ENCODE results near the gene MEIS2.

The MEIS2 gene

DNA sequence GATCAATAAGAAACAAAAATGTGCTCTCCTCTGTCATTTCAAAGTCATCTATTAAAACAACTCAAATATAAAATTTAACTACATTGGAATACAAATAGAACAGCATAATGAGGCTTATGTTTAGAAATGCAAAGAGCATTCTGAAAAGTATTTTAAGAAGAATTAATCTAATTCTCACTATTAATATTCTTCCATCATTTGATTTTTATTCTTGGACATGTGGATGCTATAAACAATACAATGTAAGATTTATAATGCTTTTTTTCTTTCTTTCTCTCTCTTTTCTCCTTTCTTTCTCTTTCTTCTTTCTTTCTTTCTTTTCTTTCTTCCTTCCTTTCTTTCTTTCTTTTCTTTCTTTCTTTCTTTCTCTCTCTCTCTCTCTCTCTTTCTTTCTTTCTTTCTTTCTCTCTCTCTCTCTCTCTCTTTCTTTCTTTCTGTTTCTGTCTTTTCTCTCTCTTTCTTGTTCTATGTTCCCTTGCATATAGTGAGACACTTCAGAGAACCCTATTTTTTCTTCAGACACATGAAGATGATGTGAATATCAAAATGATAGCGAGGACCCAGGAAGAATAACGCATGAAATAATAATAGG, 32.6 kb upstream of the MEIS2 start:
- TF ChIP-seq CTCF (conservative IDR thresholded peaks at IDR 0.05; ENCODE audit: control insufficient read depth, insufficient read depth, low read depth, low read length): no peak
- DNase-seq (ENCODE audit: low read depth): no peak

GRCh38 chr15:37131621-37132020, 31.3 kb upstream of the MEIS2 start:
- H3K4me3 ChIP-seq (ENCODE audit: control insufficient read depth, low read depth, low read length): no peak overlapping the region
- no peak for DNase-seq (ENCODE audit: low read depth)
- no peak for TF ChIP-seq CTCF (conservative IDR thresholded peaks at IDR 0.05; ENCODE audit: control insufficient read depth, insufficient read depth, low read depth, low read length)

More for the DNA sequence above, 32.6 kb upstream of the MEIS2 start:
- no peak overlapping the region for H3K4me3 ChIP-seq (ENCODE audit: control insufficient read depth, low read depth, low read length)

- no peak overlapping the region for H3K4me3 ChIP-seq (ENCODE audit: control insufficient read depth, low read depth, low read length)
- DNase-seq (ENCODE audit: low read depth): no peak
- no peak for TF ChIP-seq CTCF (conservative IDR thresholded peaks at IDR 0.05; ENCODE audit: control insufficient read depth, insufficient read depth, low read depth, low read length)
These were observed 30.0 kb upstream of the MEIS2 start for GRCh38 chr15:37130356-37130755.

DNA sequence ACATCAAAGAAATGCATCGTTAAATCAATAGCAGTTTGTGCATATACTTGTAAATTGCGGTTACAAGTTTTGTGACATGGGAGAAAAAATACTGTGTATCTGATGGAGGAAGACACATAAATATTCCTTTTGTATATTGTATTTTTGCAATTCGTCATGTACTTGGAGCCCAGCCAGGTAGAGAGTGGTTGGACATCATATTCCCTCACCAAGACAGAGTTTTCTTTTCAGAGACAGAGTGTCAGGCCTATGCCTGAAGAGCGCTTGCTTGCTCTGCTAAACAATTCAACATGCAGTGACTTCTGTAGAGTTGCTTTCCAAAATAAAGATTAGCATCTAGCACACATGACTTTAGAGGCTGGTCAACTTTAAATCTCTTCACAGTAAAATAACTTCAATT, 24.8 kb upstream of the MEIS2 start:
- DNase-seq (ENCODE audit: low read depth): peak; percentile 59
- H3K4me3 ChIP-seq (ENCODE audit: control insufficient read depth, low read depth, low read length): no peak overlapping the region
- TF ChIP-seq CTCF (conservative IDR thresholded peaks at IDR 0.05; ENCODE audit: control insufficient read depth, insufficient read depth, low read depth, low read length): no peak

DNA sequence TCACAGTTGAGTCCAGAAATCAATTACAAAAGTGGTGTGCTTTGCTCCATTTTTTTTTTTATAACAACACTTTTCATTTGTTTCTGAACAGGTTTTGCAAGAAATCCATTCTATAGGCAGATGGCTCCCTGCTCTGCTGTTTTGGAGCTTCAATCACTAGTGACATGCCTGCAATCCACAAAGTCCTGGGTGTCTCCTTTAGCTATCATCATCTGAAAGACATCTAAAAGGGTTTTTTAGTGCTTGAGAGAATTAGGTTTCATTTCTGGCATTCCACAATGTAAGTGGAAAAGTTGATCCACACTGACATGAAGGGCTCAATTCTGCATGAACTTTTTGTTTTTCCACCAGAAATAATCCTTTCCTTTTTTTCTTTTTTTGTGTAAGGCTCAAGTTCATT, 24.0 kb upstream of the MEIS2 start:
- H3K4me3 ChIP-seq (ENCODE audit: control insufficient read depth, low read depth, low read length): no peak overlapping the region

DNA sequence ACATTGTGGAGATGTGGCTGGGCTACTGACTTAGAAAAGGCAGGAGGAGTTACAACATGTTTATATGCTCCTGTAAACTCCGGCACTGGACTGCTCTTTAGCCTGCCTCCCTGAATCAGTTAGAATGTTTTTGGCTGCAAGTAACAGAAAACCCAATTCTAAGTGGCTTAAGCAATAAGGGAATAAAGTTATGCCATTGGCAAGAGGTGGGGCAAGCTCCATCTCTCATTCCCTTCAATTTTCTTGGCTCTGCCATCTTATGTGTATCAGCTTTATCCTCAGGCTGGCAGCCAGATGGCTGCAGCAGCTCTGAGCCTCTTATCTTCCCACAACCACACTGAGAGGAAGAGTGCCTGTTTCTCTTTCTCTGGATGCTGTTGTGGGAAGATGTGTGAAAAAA, 22.4 kb upstream of the MEIS2 start:
- no peak for TF ChIP-seq CTCF (conservative IDR thresholded peaks at IDR 0.05; ENCODE audit: control insufficient read depth, insufficient read depth, low read depth, low read length)
- H3K4me3 ChIP-seq (ENCODE audit: control insufficient read depth, low read depth, low read length): no peak overlapping the region
- DNase-seq (ENCODE audit: low read depth): peak; percentile 11

More for the DNA sequence above, 24.0 kb upstream of the MEIS2 start:
- TF ChIP-seq CTCF (conservative IDR thresholded peaks at IDR 0.05; ENCODE audit: control insufficient read depth, insufficient read depth, low read depth, low read length): no peak
- DNase-seq (ENCODE audit: low read depth): no peak

- no peak for DNase-seq (ENCODE audit: low read depth)
- TF ChIP-seq CTCF (conservative IDR thresholded peaks at IDR 0.05; ENCODE audit: control insufficient read depth, insufficient read depth, low read depth, low read length): no peak
- H3K4me3 ChIP-seq (ENCODE audit: control insufficient read depth, low read depth, low read length): no peak overlapping the region
These were observed 21.1 kb upstream of the MEIS2 start for GRCh38 chr15:37121492-37121891.
